HEK293 (cell line): ENCODE measurements around the gene FZD10.

ENCODE experiments used
- CTCF ChIA-PET: fragments of 350-600 bp; formaldehyde crosslinking; extraction: SDS; loops from one replicate; lab custom pipeline; 2021; ENCODE audit warnings: antibody characterized with exemption; lab: Yijun Ruan, JAX
- POLR2A ChIA-PET: fragments of 300-600 bp; formaldehyde crosslinking; extraction: SDS; loops from one replicate; lab custom pipeline; 2020; ENCODE audit warnings: antibody characterized with exemption, inconsistent platforms; lab: Yijun Ruan, JAX
- H3K27ac ChIP-seq: fragments of 200-500 bp; sonication (Bioruptor generic); 2 replicates; pipeline ENCODE4 v1.5.1; 2014; ENCODE audit warnings: low read depth, low read length, control low read depth, inconsistent platforms; ENCODE audit errors: extremely low read depth
- H3K36me3 ChIP-seq, 2 experiments: fragments of 200-500 bp in 1 of 2; sonication (Bioruptor generic) in 1 of 2; 1 replicate in 1 of 2; 2 replicates in 1 of 2; pipeline ENCODE4 v1.5.1; 2014 to 2017; ENCODE audit warnings: inconsistent platforms in 2 of 2, low read length in 2 of 2; ENCODE audit not compliant: control insufficient read depth in 2 of 2, insufficient read depth in 1 of 2
- H3K4me1 ChIP-seq: fragments of 200-500 bp; sonication (Bioruptor generic); 2 replicates; pipeline ENCODE4 v1.5.1; 2014; ENCODE audit warnings: mild to moderate bottlenecking, low read length, inconsistent platforms; ENCODE audit not compliant: control insufficient read depth, insufficient read depth
- H3K4me3 ChIP-seq: 2 replicates; pipeline ENCODE4 v1.5.1; 2011; ENCODE audit warnings: low read depth, mild to moderate bottlenecking, control low read depth, low read length, moderate library complexity
- H3K9me3 ChIP-seq: fragments of 200-500 bp; sonication (Bioruptor generic); 2 replicates; pipeline ENCODE4 v1.5.1; 2014; ENCODE audit warnings: low read depth, low read length, inconsistent platforms; ENCODE audit not compliant: control insufficient read depth, insufficient read depth
- HOXD13 ChIP-seq: sonication (generic); formaldehyde crosslinking; IDR thresholded peaks from 2 replicates; pipeline ENCODE4 v1.8.0; 2022; ENCODE audit warnings: missing genetic modification reagents, borderline replicate concordance
- SETDB1 ChIP-seq: IDR thresholded peaks from one replicate; pipeline ENCODE4 v1.6.1; 2017; ENCODE audit warnings: mild to moderate bottlenecking, low read length, moderate library complexity, mixed read lengths; ENCODE audit not compliant: insufficient read length
- ZBTB20 ChIP-seq: fragments of 450-650 bp; formaldehyde crosslinking; IDR thresholded peaks from 2 replicates; pipeline ENCODE4 v1.5.1; 2016; ENCODE audit warnings: missing biosample characterization, missing genetic modification characterization
- ZBTB48 ChIP-seq: fragments of 450-650 bp; formaldehyde crosslinking; IDR thresholded peaks from 2 replicates; pipeline ENCODE4 v1.5.1; 2016; ENCODE audit warnings: missing biosample characterization, missing genetic modification characterization
- ZFP37 ChIP-seq: fragments of 450-650 bp; formaldehyde crosslinking; IDR thresholded peaks from 2 replicates; pipeline ENCODE4 v1.5.1; 2016; ENCODE audit warnings: missing biosample characterization, missing genetic modification characterization
- ZNF169 ChIP-seq: fragments of 450-650 bp; formaldehyde crosslinking; IDR thresholded peaks from 2 replicates; pipeline ENCODE4 v1.5.1; 2016; ENCODE audit warnings: missing biosample characterization, missing genetic modification characterization
- ZNF214 ChIP-seq: fragments of 450-650 bp; formaldehyde crosslinking; IDR thresholded peaks from 2 replicates; pipeline ENCODE4 v1.5.1; 2017; ENCODE audit warnings: missing biosample characterization, mild to moderate bottlenecking, missing genetic modification characterization, borderline replicate concordance
- ZNF23 ChIP-seq: fragments of 450-650 bp; formaldehyde crosslinking; IDR thresholded peaks from 2 replicates; pipeline ENCODE4 v1.5.1; 2016; ENCODE audit warnings: missing biosample characterization, missing genetic modification characterization, borderline replicate concordance
- ZNF248 ChIP-seq: fragments of 450-650 bp; formaldehyde crosslinking; IDR thresholded peaks from 2 replicates; pipeline ENCODE4 v1.5.1; 2017; ENCODE audit warnings: missing biosample characterization, missing genetic modification characterization
- ZNF335 ChIP-seq: fragments of 450-650 bp; formaldehyde crosslinking; conservative IDR thresholded peaks from 2 replicates; pipeline ENCODE4 v1.5.1; 2016; ENCODE audit warnings: missing biosample characterization, missing genetic modification characterization
- ZNF404 ChIP-seq: fragments of 450-650 bp; formaldehyde crosslinking; IDR thresholded peaks from 2 replicates; pipeline ENCODE4 v1.5.1; 2017; ENCODE audit warnings: missing biosample characterization, missing genetic modification characterization
- ZNF561 ChIP-seq: fragments of 450-650 bp; IDR thresholded peaks from 2 replicates; pipeline ENCODE4 v1.5.1; 2018; ENCODE audit warnings: missing biosample characterization, missing genetic modification characterization, borderline replicate concordance
- ZNF701 ChIP-seq: fragments of 450-650 bp; formaldehyde crosslinking; IDR thresholded peaks from 2 replicates; pipeline ENCODE4 v1.5.1; 2016; ENCODE audit warnings: missing biosample characterization, missing genetic modification characterization
- ZNF747 ChIP-seq: fragments of 450-650 bp; formaldehyde crosslinking; IDR thresholded peaks from 2 replicates; pipeline ENCODE4 v1.5.1; 2016; ENCODE audit warnings: missing biosample characterization, missing genetic modification characterization
- ZNF777 ChIP-seq: fragments of 450-650 bp; formaldehyde crosslinking; IDR thresholded peaks from 2 replicates; pipeline ENCODE4 v1.5.1; 2017; ENCODE audit warnings: missing biosample characterization, missing genetic modification characterization, borderline replicate concordance
- ZNF837 ChIP-seq: fragments of 450-650 bp; formaldehyde crosslinking; IDR thresholded peaks from 2 replicates; pipeline ENCODE4 v1.5.1; 2016; ENCODE audit warnings: missing biosample characterization, missing genetic modification characterization
- TF ChIP-seq, protein P1 (sequence below): fragments of 450-650 bp; formaldehyde crosslinking; IDR thresholded peaks from 2 replicates; pipeline ENCODE4 v1.5.1; 2016; ENCODE audit warnings: missing biosample characterization, missing genetic modification characterization
- TF ChIP-seq, protein P2 (sequence below): fragments of 450-650 bp; formaldehyde crosslinking; IDR thresholded peaks from 2 replicates; pipeline ENCODE4 v1.5.1; 2017; ENCODE audit warnings: missing biosample characterization, missing genetic modification characterization
- TF ChIP-seq, protein P3 (sequence below): fragments of 450-650 bp; formaldehyde crosslinking; IDR thresholded peaks from 2 replicates; pipeline ENCODE4 v1.5.1; 2016; ENCODE audit warnings: missing biosample characterization, missing genetic modification characterization
- TF ChIP-seq, protein P4 (sequence below): fragments of 450-650 bp; formaldehyde crosslinking; conservative IDR thresholded peaks from 2 replicates; pipeline ENCODE4 v1.5.1; 2016; ENCODE audit warnings: low read depth, missing biosample characterization, missing genetic modification characterization
- TF ChIP-seq, protein P5 (sequence below): fragments of 450-650 bp; formaldehyde crosslinking; IDR thresholded peaks from 2 replicates; pipeline ENCODE4 v1.5.1; 2016; ENCODE audit warnings: missing biosample characterization, missing genetic modification characterization
- TF ChIP-seq, protein P6 (sequence below): fragments of 450-650 bp; formaldehyde crosslinking; IDR thresholded peaks from 2 replicates; pipeline ENCODE4 v1.5.1; 2016; ENCODE audit warnings: missing biosample characterization, missing genetic modification characterization

FZD10 gene

DNA sequence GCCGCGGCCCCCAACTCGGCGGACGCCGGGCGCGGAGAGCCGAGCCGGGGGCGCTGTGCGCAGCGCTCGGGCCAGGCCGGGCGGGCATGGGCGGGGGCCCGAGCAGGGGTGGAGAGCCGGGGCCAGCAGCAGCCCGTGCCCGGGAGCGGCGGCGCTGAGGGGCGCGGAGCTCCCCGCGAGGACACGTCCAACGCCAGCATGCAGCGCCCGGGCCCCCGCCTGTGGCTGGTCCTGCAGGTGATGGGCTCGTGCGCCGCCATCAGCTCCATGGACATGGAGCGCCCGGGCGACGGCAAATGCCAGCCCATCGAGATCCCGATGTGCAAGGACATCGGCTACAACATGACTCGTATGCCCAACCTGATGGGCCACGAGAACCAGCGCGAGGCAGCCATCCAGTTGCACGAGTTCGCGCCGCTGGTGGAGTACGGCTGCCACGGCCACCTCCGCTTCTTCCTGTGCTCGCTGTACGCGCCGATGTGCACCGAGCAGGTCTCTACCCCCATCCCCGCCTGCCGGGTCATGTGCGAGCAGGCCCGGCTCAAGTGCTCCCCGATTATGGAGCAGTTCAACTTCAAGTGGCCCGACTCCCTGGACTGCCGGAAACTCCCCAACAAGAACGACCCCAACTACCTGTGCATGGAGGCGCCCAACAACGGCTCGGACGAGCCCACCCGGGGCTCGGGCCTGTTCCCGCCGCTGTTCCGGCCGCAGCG is 639 bp downstream of the FZD10 start:
- peak overlapping the region; percentile 19; the same call in 1 of the 2 replicates for H3K4me3 ChIP-seq

DNA sequence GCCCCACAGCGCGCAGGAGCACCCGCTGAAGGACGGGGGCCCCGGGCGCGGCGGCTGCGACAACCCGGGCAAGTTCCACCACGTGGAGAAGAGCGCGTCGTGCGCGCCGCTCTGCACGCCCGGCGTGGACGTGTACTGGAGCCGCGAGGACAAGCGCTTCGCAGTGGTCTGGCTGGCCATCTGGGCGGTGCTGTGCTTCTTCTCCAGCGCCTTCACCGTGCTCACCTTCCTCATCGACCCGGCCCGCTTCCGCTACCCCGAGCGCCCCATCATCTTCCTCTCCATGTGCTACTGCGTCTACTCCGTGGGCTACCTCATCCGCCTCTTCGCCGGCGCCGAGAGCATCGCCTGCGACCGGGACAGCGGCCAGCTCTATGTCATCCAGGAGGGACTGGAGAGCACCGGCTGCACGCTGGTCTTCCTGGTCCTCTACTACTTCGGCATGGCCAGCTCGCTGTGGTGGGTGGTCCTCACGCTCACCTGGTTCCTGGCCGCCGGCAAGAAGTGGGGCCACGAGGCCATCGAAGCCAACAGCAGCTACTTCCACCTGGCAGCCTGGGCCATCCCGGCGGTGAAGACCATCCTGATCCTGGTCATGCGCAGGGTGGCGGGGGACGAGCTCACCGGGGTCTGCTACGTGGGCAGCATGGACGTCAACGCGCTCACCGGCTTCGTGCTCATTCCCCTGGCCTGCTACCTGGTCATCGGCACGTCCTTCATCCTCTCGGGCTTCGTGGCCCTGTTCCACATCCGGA is 1.4 kb downstream of the FZD10 start:
- H3K4me3 ChIP-seq = no peak overlapping the region
- CTCF ChIA-PET = interaction anchor here (0.6 kb wide), 1 partner anchor 28 kb away, joined by 5 read pairs; no protein-coding TSS in a partner anchor
- no peak overlapping the region for H3K27ac ChIP-seq
- H3K9me3 ChIP-seq = no peaks in the 10 kb centered on the region
- POLR2A ChIA-PET = no interaction called here
- peaks cover 0 to 7% of the 10 kb centered on the region in 2 experiments; a peak in 1 of 3 replicates for H3K36me3 ChIP-seq
- no peaks in the 10 kb centered on the region; the same call in 1 of the 2 replicates for H3K4me1 ChIP-seq
- TF ChIP-seq ZFP37 (tag by site-specific recombination) (no peak), SETDB1 (no peak), ZNF404 (tag by site-specific recombination) (no peak), ZNF169 (tag by site-specific recombination) (no peak), ZNF214 (tag by site-specific recombination) (no peak), ZNF561 (tag by site-specific recombination) (no peak), ZBTB48 (tag by site-specific recombination) (no peak), ZNF701 (tag by site-specific recombination) (no peak)
- TF ChIP-seq, protein P1, sequence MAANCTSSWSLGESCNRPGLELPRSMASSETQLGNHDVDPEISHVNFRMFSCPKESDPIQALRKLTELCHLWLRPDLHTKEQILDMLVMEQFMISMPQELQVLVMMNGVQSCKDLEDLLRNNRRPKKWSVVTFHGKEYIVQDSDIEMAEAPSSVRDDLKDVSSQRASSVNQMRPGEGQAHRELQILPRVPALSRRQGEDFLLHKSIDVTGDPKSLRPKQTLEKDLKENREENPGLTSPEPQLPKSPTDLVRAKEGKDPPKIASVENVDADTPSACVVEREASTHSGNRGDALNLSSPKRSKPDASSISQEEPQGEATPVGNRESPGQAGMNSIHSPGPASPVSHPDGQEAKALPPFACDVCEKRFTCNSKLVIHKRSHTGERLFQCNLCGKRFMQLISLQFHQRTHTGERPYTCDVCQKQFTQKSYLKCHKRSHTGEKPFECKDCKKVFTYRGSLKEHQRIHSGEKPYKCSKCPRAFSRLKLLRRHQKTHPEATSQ (tag by site-specific recombination) = no peak
- TF ChIP-seq, protein P2, sequence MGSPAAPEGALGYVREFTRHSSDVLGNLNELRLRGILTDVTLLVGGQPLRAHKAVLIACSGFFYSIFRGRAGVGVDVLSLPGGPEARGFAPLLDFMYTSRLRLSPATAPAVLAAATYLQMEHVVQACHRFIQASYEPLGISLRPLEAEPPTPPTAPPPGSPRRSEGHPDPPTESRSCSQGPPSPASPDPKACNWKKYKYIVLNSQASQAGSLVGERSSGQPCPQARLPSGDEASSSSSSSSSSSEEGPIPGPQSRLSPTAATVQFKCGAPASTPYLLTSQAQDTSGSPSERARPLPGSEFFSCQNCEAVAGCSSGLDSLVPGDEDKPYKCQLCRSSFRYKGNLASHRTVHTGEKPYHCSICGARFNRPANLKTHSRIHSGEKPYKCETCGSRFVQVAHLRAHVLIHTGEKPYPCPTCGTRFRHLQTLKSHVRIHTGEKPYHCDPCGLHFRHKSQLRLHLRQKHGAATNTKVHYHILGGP (tag by site-specific recombination) = no peak

More for the DNA sequence above, 639 bp downstream of the FZD10 start:
- no peaks in the 10 kb centered on the region for H3K9me3 ChIP-seq
- no peaks in the 10 kb centered on the region; the same call in 1 of the 2 replicates for H3K4me1 ChIP-seq
- H3K36me3 ChIP-seq = peaks cover 0 to 7% of the 10 kb centered on the region in 2 experiments; a peak in 1 of 3 replicates
- POLR2A ChIA-PET = no interaction called here
- CTCF ChIA-PET = interaction anchor here (0.6 kb wide), 1 partner anchor 28 kb away, joined by 5 read pairs; no protein-coding TSS in a partner anchor
- TF ChIP-seq HOXD13 (CRISPR knock-in tag) (no peak), ZNF777 (tag by site-specific recombination) (no peak), ZNF335 (tag by site-specific recombination) (no peak), ZBTB48 (tag by site-specific recombination) (no peak), ZBTB20 (no peak), ZNF248 (tag by site-specific recombination) (no peak), ZNF23 (tag by site-specific recombination) (no peak), ZNF837 (tag by site-specific recombination) (no peak), ZNF747 (tag by site-specific recombination) (no peak)
- TF ChIP-seq, protein P3, sequence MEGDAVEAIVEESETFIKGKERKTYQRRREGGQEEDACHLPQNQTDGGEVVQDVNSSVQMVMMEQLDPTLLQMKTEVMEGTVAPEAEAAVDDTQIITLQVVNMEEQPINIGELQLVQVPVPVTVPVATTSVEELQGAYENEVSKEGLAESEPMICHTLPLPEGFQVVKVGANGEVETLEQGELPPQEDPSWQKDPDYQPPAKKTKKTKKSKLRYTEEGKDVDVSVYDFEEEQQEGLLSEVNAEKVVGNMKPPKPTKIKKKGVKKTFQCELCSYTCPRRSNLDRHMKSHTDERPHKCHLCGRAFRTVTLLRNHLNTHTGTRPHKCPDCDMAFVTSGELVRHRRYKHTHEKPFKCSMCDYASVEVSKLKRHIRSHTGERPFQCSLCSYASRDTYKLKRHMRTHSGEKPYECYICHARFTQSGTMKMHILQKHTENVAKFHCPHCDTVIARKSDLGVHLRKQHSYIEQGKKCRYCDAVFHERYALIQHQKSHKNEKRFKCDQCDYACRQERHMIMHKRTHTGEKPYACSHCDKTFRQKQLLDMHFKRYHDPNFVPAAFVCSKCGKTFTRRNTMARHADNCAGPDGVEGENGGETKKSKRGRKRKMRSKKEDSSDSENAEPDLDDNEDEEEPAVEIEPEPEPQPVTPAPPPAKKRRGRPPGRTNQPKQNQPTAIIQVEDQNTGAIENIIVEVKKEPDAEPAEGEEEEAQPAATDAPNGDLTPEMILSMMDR (tag by site-specific recombination) = no peak
- TF ChIP-seq, protein P4, sequence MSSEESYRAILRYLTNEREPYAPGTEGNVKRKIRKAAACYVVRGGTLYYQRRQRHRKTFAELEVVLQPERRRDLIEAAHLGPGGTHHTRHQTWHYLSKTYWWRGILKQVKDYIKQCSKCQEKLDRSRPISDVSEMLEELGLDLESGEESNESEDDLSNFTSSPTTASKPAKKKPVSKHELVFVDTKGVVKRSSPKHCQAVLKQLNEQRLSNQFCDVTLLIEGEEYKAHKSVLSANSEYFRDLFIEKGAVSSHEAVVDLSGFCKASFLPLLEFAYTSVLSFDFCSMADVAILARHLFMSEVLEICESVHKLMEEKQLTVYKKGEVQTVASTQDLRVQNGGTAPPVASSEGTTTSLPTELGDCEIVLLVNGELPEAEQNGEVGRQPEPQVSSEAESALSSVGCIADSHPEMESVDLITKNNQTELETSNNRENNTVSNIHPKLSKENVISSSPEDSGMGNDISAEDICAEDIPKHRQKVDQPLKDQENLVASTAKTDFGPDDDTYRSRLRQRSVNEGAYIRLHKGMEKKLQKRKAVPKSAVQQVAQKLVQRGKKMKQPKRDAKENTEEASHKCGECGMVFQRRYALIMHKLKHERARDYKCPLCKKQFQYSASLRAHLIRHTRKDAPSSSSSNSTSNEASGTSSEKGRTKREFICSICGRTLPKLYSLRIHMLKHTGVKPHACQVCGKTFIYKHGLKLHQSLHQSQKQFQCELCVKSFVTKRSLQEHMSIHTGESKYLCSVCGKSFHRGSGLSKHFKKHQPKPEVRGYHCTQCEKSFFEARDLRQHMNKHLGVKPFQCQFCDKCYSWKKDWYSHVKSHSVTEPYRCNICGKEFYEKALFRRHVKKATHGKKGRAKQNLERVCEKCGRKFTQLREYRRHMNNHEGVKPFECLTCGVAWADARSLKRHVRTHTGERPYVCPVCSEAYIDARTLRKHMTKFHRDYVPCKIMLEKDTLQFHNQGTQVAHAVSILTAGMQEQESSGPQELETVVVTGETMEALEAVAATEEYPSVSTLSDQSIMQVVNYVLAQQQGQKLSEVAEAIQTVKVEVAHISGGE (tag by site-specific recombination) = no peak
- TF ChIP-seq, protein P5, sequence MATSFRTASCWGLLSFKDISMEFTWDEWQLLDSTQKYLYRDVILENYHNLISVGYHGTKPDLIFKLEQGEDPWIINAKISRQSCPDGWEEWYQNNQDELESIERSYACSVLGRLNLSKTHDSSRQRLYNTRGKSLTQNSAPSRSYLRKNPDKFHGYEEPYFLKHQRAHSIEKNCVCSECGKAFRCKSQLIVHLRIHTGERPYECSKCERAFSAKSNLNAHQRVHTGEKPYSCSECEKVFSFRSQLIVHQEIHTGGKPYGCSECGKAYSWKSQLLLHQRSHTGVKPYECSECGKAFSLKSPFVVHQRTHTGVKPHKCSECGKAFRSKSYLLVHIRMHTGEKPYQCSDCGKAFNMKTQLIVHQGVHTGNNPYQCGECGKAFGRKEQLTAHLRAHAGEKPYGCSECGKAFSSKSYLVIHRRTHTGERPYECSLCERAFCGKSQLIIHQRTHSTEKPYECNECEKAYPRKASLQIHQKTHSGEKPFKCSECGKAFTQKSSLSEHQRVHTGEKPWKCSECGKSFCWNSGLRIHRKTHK (tag by site-specific recombination) = no peak
- TF ChIP-seq, protein P6, sequence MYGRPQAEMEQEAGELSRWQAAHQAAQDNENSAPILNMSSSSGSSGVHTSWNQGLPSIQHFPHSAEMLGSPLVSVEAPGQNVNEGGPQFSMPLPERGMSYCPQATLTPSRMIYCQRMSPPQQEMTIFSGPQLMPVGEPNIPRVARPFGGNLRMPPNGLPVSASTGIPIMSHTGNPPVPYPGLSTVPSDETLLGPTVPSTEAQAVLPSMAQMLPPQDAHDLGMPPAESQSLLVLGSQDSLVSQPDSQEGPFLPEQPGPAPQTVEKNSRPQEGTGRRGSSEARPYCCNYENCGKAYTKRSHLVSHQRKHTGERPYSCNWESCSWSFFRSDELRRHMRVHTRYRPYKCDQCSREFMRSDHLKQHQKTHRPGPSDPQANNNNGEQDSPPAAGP (tag by site-specific recombination) = no peak
- H3K27ac ChIP-seq = no peak overlapping the region; the same call in 1 of the 2 replicates
